Keratinocyte (primary cell): ENCODE data around the gene POFUT2.

ENCODE experiments used
- EZH2 ChIP-seq: IDR thresholded peaks from one replicate; pipeline ENCODE4 v1.6.1; 2012; ENCODE audit warnings: inconsistent platforms, mild to moderate bottlenecking, low read length, moderate library complexity
- TF ChIP-seq, protein P1 (sequence below), 3 experiments: IDR thresholded peaks in 1 of 3; conservative IDR thresholded peaks in 1 of 3; optimal IDR thresholded peaks in 1 of 3; 2 replicates in 2 of 3; 3 replicates in 1 of 3; pipeline versions ENCODE3 to v1.5.1; 2011; ENCODE audit warnings: low read length in 3 of 3, mild to moderate bottlenecking in 3 of 3, moderate library complexity in 2 of 3, control low read depth in 1 of 3, inconsistent platforms in 1 of 3; ENCODE audit not compliant: insufficient read depth in 2 of 3; ENCODE audit errors: extremely low read depth in 1 of 3

DNA sequence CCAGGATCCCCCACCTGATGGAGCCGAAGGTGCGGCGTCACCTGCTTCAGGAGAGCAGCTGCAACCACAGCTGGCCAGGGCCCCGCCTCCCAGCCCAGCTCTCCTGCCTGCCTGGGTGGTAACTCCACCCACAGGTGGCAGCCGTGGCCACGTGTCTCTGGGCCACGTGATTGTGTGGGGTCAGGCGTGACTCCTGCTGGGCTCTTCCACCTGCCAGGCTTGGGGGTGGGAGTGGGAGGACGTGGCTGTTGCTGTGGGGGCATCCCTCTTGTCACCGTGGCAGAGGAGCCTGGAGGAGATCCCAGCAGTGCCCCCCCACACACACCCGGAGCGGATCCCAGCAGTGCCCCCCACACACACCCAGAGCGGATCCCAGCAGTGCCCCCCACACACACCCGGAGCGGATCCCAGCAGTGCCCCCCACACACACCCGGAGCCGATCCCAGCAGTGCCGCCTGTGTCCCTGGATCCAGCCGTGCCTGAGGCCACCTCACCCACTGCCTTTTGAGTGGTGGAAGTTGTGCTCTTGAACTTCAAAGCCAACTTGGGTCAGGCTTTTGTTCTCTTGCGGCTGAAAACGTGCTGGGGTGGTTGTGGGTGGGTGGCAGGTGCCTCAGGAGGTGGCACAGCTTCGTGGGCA, 32.2 kb downstream of the POFUT2 start:
- TF ChIP-seq, protein P1, sequence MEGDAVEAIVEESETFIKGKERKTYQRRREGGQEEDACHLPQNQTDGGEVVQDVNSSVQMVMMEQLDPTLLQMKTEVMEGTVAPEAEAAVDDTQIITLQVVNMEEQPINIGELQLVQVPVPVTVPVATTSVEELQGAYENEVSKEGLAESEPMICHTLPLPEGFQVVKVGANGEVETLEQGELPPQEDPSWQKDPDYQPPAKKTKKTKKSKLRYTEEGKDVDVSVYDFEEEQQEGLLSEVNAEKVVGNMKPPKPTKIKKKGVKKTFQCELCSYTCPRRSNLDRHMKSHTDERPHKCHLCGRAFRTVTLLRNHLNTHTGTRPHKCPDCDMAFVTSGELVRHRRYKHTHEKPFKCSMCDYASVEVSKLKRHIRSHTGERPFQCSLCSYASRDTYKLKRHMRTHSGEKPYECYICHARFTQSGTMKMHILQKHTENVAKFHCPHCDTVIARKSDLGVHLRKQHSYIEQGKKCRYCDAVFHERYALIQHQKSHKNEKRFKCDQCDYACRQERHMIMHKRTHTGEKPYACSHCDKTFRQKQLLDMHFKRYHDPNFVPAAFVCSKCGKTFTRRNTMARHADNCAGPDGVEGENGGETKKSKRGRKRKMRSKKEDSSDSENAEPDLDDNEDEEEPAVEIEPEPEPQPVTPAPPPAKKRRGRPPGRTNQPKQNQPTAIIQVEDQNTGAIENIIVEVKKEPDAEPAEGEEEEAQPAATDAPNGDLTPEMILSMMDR (optimal IDR thresholded peaks at IDR 0.05 in 1 of 3, IDR thresholded peaks at IDR 0.05 in 1 of 3, conservative IDR thresholded peaks at IDR 0.05 in 1 of 3; ENCODE audit: extremely low read depth in 1 of 3, insufficient read depth in 2 of 3, low read length in 3 of 3) = no peak
- no peak for TF ChIP-seq EZH2
